BJ (cell line): ENCODE measurements around the gene GLTPD2. TPM values are rescaled to one million over a fixed set of nuclear protein-coding genes. Genes with fewer than 3 reads are reported as not detected.

Experiments used
- CTCF ChIA-PET: fragments of 350-600 bp; formaldehyde crosslinking; extraction: SDS; loops from one replicate; lab custom pipeline; 2021; ENCODE audit warnings: antibody characterized with exemption, inconsistent platforms; lab: Yijun Ruan, JAX
- POLR2A ChIA-PET: fragments of 300-600 bp; sonication (Branson Sonifier 250); formaldehyde crosslinking; extraction: SDS; loops from one replicate; lab custom pipeline; 2021; ENCODE audit warnings: antibody characterized with exemption; lab: Charles Lee
- DNase-seq: peaks from one replicate; pipeline ENCODE4 v3.0.0-alpha.2; 2011; ENCODE audit warnings: low read depth
- H3K27me3 ChIP-seq: 2 replicates; pipeline ENCODE4 v1.6.0; 2011; ENCODE audit warnings: low read length; ENCODE audit not compliant: control insufficient read depth, insufficient read depth
- H3K36me3 ChIP-seq: 2 replicates; pipeline ENCODE4 v1.5.1; 2011; ENCODE audit warnings: low read length; ENCODE audit not compliant: control insufficient read depth, insufficient read depth
- H3K4me3 ChIP-seq: 2 replicates; pipeline ENCODE4 v1.5.1; 2011; ENCODE audit warnings: low read depth, mild to moderate bottlenecking, control low read depth, low read length
- CTCF ChIP-seq: IDR thresholded peaks from 2 replicates; pipeline ENCODE4 v1.5.1; 2011; ENCODE audit warnings: low read depth, mild to moderate bottlenecking, control low read depth, inconsistent platforms, low read length, moderate library complexity; ENCODE audit not compliant: insufficient read depth
- polyA plus RNA-seq: library from polyadenylated mRNA; depleted of rRNA; stranded (reverse); fragments of >200 nt; gene quantifications from 2 replicates; pipeline ENCODE4 v1.2.3, GENCODE V29; 2011

GLTPD2 gene
- polyA plus RNA-seq, 1 experiment: not detected

- H3K36me3 ChIP-seq: no peaks in the 10 kb centered on the region
- no peak for DNase-seq
- POLR2A ChIA-PET: interaction anchor here (0.6 kb wide), 1 partner anchor 242 kb away, joined by 10 read pairs; no protein-coding TSS in a partner anchor
- CTCF ChIA-PET: interaction anchor here (0.6 to 7.9 kb wide), 18 partner anchors 12 to 219 kb away, joined by 3 to 112 read pairs (median 4); partner anchors contain the start of genes ARRB2, C17orf107 and TM4SF5
- H3K4me3 ChIP-seq: no peak overlapping the region
- TF ChIP-seq CTCF: 0 out of 2 replicates have a peak, but pooled peaks have one; percentile 3
- H3K27me3 ChIP-seq: peaks cover 8% of the 10 kb centered on the region
Observed at GRCh38 chr17:4788159-4788806, 481 bp upstream of the GLTPD2 start.

- TF ChIP-seq CTCF: no peak
- CTCF ChIA-PET: interaction anchor here (1.1 to 7.9 kb wide), 25 partner anchors 9 to 123 kb away, joined by 3 to 112 read pairs (median 7); partner anchors contain the start of genes ARRB2, C17orf107, CHRNE and PLD2
- Histone ChIP-seq H3K36me3 (no peaks in the 10 kb centered on the region), H3K4me3 (peak overlapping the region; percentile 69), H3K27me3 (peaks cover 7% of the 10 kb centered on the region)
- no peak for DNase-seq
- POLR2A ChIA-PET: interaction anchor here (0.7 kb wide), 1 partner anchor 17 kb away, joined by 5 read pairs; the partner anchor contains the start of gene PLD2
Observed at GRCh38 chr17:4789701-4789950, 862 bp downstream of the GLTPD2 start.

GRCh38 chr17:4789951-4790704, 1.4 kb downstream of the GLTPD2 start:
- no peaks in the 10 kb centered on the region for H3K36me3 ChIP-seq
- peak; percentile 62 for TF ChIP-seq CTCF
- CTCF ChIA-PET: interaction anchor here (0.6 to 7.9 kb wide), 31 partner anchors 8 to 122 kb away, joined by 3 to 112 read pairs (median 7); partner anchors contain the start of genes ARRB2, C17orf107, CHRNE and PLD2
- H3K4me3 ChIP-seq: peak overlapping the region; percentile 69
- POLR2A ChIA-PET: interaction anchor here (0.7 kb wide), 1 partner anchor 16 kb away, joined by 5 read pairs; the partner anchor contains the start of gene PLD2
- peaks cover 6% of the 10 kb centered on the region for H3K27me3 ChIP-seq
- peak; percentile 36 for DNase-seq

- CTCF ChIA-PET: interaction anchor here (0.7 to 7.9 kb wide), 27 partner anchors 8 to 118 kb away, joined by 3 to 112 read pairs (median 7); partner anchors contain the start of genes ARRB2, C17orf107, CHRNE and PLD2
- POLR2A ChIA-PET: no interaction called here
- H3K27me3 ChIP-seq: peaks cover under 1% of the 10 kb centered on the region; the same call in 1 of the 2 replicates
- peak overlapping the region; percentile 69 for H3K4me3 ChIP-seq
- H3K36me3 ChIP-seq: no peaks in the 10 kb centered on the region
- no peak for TF ChIP-seq CTCF
- DNase-seq: no peak
Observed at GRCh38 chr17:4790705-4791088, 1.9 kb downstream of the GLTPD2 start.

- DNase-seq: no peak
- TF ChIP-seq CTCF: no peak
- Histone ChIP-seq H3K27me3 (no peaks in the 10 kb centered on the region), H3K4me3 (no peak overlapping the region), H3K36me3 (peaks cover 11% of the 10 kb centered on the region)
- CTCF ChIA-PET: no interaction called here
- POLR2A ChIA-PET: no interaction called here
Observed at GRCh38 chr17:4795168-4795567, 6.4 kb downstream of the GLTPD2 start.
